ENCODE results near the gene TACR2.
A peak's percentile ranks its signal among the peaks of the same experiment; 100 is the strongest.

TACR2 gene

DNA sequence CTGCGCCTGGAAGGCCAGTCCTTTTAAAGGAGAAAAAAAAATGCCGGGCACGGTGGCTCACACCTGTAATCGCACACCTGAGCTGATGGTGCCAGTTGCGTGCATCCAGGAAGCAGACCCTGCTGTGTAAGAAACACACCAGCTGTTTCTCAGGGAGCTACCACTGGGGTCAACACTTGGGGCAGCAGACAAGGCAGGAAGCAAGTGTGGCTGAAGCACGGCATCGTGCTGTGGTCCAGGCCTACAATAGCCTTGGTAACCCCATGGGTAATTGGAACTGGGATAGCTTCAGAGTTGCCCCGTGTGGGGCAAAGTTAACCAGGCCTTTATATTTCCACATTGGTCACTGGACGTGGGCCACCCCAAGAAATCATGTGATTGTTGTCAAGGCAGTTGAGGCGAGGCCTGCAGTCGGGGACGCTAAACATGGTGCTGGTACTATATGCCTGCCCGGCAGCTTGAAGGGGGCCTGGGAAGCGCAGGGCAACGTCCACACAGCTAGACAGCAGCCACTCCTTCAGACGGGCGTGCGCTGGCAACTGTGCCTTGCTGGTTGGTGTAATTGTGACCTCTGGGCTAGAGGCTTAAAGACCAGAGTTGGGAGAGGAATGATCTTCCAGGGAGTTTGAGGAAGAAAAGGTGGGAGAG, 2.5 kb upstream of the TACR2 start:
- no peak for DNase-seq (ENCODE audit: low read depth)

DNA sequence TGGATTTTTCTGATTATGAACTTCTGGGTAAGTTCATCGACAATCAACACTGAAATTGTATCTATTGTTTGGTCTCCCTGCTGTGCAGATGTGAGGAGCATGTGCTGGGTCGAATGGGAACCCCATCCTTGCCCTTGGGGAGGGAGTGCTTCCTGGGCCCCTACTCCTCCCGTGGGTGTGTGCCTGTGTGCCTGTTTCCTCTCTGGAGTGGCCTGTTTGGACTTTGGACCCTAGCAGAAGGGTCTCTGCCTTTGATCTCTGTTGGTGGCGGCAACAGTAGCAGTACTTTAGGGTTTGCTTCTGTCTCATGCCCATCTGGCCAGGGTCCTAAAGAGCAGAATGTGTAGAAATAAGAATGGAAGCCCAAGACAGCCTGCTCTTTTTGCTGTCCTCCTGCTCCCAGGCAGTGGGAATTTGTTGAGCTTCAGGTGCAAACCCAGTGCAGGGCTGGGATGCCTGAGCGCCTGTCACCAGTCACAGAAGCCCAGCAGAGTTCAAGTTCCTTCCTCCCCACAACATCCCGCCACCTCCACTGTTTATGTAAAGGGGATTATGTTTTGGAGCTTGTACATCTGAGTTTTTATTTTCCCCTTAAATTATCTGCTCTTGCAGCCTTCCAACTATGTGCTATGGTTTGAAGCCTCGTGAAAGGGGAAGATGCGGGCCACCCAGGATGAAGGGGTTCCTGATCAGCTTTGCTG, 1.5 kb upstream of the TACR2 start:
- DNase-seq (ENCODE audit: low read depth), result no peak

DNA sequence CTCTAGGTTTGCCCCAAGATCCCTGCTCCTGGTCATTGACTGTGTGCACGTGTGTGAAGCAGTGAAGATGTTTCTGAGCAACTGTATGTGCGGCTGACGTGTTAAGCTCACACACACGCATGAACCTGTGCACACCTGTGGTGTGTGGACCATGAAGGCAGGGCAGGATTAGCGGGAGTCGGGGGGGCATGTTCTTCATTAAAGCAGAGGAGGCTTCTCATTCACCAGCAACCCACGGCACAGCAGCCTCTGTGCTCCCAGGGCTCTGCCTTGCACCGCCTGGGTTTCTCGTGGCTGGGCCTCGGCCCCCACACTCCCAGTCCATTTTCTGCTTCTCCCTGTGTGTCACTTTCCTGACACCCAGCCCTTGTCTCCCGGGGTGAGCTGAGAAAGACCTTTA, 824 bp upstream of the TACR2 start:
- no peak for DNase-seq (ENCODE audit: low read depth)

GRCh38 chr10:69415951-69416350, 767 bp downstream of the TACR2 start:
- DNase-seq (ENCODE audit: low read depth), result no peak

- DNase-seq (ENCODE audit: low read depth), result no peak
Measured at GRCh38 chr10:69415049-69415448, 1.7 kb downstream of the TACR2 start.

DNA sequence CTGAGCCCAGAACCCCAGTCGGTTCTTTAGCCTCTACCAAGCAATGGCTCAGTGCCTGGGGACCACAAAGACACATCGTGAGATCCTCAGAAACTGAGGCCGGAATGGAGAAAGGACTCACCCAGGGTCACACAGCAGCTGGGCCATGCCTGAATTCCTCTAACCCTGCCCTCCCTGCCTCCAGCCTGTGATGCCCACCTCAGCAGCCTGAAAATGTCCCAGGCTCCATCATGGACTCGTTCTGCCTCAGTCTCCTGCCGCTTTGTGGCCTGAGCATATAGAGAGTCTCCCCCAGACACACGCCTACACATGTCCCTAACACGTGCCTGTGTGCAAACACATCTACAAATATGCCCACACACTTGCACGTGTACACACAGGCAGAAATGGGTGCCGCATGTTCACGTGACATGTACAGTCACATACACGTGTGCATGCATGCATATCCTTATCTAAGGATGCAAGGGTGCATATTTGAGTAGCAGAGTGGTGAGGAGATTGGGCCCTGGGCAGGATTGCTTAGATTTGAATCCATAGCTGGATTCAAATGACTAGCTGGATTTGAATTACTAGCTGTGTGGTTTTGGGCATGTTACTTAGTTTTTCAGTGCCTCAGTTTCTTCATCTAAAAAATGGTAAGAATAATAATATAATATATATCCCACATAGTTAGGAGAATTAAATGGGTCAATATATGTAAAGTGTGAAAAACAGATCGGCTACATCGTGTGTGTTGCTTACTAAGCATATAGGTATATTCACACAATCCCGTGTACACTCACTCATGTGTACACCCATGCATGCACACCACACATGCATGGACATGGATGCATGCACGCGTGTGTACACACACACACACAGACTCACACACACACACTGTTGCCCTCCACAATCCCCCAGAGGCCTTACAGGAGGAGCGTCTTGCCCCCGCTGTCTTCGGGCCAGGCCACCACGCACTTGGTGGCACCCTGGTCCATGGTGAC, 2.4 kb downstream of the TACR2 start:
- no peak for DNase-seq (ENCODE audit: low read depth)

DNA sequence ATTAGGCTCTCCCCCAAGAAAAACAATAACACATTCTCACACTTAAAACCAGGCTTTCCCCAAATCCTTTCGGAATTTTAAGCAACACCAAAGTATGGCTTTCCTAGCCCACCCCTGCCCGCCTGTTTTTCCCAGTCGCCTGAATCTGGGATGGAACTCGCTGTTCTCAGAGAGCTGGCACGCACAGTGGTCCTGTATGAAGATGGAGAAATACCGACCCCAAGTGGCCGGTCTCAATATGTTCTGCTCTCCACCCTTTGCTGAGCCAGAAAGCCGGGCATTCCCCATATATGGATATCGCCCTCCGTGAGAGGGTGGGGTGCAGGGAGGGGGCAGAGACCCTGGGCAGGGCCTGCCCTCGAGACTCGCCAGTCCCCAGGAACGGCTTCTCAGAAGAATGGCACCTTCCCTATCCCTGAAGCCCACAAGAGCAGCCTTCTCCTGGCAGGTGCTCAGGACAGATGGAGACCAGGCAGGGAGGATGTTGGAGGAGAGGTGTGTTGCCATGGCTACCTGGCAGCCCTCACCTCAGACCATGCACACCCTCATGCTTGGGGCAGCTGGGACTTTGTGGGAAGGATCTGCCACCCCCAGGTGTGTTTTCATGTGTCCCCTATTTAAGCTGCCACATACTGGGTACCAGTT, 3.4 kb downstream of the TACR2 start:
- DNase-seq (ENCODE audit: low read depth), result peak; percentile 53

DNA sequence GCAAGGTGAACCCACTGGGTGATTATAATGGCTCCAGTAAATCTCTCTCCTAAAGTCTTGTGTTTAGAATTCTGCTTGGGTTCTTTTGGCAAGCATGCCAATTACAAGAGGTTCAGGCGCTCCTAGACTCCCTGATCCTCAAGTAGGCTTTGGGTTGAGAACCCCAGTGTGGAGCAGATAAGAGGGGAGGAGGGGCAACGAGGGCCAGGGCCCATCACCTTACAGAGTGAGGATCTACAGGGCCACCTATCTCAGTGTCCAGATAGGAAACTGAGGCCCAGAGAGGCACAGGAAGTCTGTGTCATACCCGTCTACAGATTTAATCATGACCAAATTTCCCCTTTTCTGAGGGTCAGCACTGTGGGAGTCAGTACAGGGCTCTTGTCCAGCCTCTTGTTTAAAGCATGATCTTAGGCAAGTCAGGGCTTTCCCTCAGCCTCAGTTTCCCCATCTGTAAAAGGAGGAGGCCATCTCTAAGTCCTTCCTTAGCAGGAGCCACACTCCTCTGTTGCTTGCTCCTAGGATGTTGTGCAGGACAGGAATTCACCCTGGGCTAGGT, 4.4 kb downstream of the TACR2 start:
- no peak for DNase-seq (ENCODE audit: low read depth)

GRCh38 chr10:69411476-69411875, 5.2 kb downstream of the TACR2 start:
- no peak for DNase-seq (ENCODE audit: low read depth)

- no peak for DNase-seq (ENCODE audit: low read depth)
Measured at GRCh38 chr10:69410487-69410886, 6.2 kb downstream of the TACR2 start.

DNA sequence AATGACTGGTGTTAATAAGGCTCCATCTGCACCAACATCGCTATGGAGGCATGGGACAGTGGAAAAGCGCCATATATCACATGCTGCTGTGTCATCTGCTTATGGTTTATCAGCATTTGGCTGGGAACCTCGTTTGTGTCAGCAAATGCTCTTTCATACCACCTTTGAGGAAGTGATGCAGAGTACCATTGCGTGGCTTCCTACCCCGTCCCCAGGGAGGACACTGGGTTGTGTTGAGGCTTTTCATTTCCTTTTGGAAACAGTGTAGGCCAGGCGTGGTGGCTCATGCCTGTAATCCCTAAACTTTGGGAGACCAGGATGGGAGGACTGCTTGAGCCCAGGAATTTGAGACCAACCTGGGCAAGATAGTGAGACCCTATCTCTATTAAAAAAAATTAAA, 6.8 kb downstream of the TACR2 start:
- no peak for DNase-seq (ENCODE audit: low read depth)

GRCh38 chr10:69409176-69409495, 7.6 kb downstream of the TACR2 start:
- DNase-seq (ENCODE audit: low read depth), result no peak

DNA sequence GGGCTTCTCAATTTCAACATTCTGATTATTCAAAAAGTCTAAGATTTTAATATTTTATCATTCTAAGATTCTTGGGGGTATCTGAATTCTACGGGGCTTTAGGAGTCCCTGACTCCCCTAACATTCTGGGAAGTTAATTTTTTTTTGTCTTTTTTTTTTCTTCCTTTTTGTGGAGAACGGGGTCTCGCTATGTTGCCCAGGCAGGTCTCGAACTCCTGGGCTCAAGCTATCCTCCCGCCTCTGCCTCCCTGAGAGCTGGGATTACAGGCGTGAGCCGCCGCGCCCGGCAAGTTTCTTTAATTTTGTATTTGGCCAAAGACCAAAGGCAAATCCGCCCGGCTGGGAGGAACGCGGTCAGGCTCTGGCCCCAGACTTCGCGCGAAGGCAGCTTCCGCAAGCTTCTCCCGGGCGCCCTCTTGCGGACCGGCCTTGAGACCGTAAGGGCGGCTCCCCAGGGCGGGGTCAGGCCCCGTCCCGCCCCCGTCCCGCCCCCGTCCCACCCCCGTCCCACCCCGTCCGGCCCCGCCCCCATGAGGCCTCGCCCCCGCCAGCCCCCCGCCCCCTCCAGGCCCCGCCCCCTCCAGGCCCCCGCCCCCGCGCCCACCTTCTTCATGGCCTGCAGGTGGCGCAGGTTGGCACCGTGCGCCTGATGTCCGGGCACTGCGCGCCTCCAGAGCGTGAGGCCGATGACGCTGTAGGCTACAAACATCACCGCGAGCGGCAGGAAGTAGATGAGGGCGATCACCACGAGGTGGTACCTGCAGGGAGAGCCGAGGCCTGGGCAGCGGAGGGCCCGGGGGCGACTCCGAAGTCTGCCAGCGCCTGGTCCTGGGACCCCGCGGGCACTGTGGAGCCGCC, 8.2 kb downstream of the TACR2 start:
- peak; percentile 93 for DNase-seq (ENCODE audit: low read depth)

- no peak for DNase-seq (ENCODE audit: low read depth)
Measured at GRCh38 chr10:69407621-69408301, 9.0 kb downstream of the TACR2 start.

GRCh38 chr10:69406816-69407580, 9.7 kb downstream of the TACR2 start:
- DNase-seq (ENCODE audit: low read depth), result no peak

- peak; percentile 17 for DNase-seq (ENCODE audit: low read depth)
Measured at GRCh38 chr10:69406302-69406811, 10.4 kb downstream of the TACR2 start.

DNA sequence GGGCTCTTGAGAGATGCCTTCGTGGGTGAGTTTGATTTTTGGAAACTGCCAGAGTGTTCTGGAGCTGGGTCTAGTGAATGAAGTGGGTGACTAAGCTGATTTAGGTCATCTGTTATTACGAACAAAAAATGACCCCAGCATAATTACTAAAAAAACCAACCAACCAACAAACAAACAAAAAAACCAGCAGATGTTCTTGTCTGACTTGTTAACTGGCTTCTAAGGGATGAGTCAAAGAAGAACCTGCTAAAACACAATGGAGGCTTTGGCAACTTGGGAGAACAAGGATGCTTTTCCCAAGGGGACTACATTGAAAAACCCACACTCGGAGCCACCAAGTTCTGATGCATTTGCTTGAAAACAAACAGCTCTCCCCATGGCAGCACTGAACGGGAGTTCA, 11.5 kb downstream of the TACR2 start:
- DNase-seq (ENCODE audit: low read depth), result no peak

GRCh38 chr10:69404786-69405185, 11.9 kb downstream of the TACR2 start:
- DNase-seq (ENCODE audit: low read depth), result no peak

DNA sequence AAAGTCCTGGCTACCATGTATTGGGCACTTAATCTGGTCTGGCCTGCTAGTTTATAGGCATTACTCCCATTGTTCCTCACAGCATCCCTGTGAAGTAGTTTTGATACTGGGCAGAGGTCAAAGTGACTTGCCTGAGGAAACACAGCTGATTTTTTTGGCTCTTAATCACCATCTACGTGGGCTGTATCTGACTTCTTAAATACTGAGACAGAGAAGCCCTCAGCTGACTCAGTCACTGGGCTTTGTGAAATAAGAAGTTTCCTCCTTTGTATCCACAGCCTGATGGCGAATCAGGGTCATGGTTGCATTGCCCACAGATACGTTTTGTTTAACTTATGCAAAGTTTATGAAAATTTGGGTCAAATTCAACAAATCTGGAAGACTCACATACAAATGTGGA, 13.2 kb downstream of the TACR2 start:
- no peak for DNase-seq (ENCODE audit: low read depth)

DNA sequence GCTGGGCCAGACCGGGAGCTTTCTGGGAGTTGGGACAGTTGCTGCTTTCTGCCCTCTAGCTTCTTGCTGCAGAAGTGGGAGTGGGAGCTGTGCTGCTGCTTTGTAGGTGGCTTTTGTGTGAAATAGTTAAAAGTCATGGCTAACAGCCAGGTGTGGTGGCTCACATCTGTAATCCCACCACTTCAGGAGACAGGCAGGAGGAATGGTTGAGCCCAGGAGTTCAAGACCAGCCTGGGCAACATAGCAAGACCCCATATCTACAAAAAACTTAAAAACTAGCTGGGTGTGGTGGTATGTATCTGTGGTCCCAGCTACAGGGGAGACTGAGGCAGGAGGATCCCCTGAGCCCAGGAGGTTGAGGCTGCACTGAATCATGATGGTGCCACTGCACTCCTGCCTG, 13.7 kb downstream of the TACR2 start:
- DNase-seq (ENCODE audit: low read depth), result no peak

All from fibroblast of the conjunctiva (primary cell).